Right ventricle myocardium inferior (tissue), 1 donor: ENCODE data around the gene KIF1C. TPM values are rescaled to one million over a fixed set of nuclear protein-coding genes. Genes with fewer than 3 reads are reported as not detected.
A peak's percentile ranks its signal among the peaks of the same experiment; 100 is the strongest.
"Not testable (repeated sequence)": the region's sequence is repeated elsewhere in the genome, so short reads cannot be mapped to it uniquely, and the experiment has no call there.

Experiments
- ATAC-seq: fragments of 200-7000 bp; cut with Tn5 transposase; one replicate; pipeline ENCODE4 v1.9.1; 2020; ENCODE audit warnings: mild to moderate bottlenecking, moderate library complexity
- DNase-seq: peaks from one replicate; pipeline ENCODE4 v3.0.0; 2021; ENCODE audit errors: missing footprints
- intact Hi-C: fragments of 100-400 bp; cut with DNase I; formaldehyde crosslinking; loops from one replicate; pipeline ENCODE4 v1.11.0; 2022
- total RNA-seq: library from RNA; stranded (reverse); fragmentation: NEBNext Ultra II Directional; extraction: Animal tissue kit (Norgen Biotek cat#: 25700); gene quantifications from one replicate; pipeline ENCODE4 v1.2.1, GENCODE V29; 2021
- donor health status: DM: no; HTN: yes; CAD: no; lungs with severe emphysema.

Gene KIF1C
- total RNA-seq, 1 donor from 2014 or later = 708 TPM

DNA sequence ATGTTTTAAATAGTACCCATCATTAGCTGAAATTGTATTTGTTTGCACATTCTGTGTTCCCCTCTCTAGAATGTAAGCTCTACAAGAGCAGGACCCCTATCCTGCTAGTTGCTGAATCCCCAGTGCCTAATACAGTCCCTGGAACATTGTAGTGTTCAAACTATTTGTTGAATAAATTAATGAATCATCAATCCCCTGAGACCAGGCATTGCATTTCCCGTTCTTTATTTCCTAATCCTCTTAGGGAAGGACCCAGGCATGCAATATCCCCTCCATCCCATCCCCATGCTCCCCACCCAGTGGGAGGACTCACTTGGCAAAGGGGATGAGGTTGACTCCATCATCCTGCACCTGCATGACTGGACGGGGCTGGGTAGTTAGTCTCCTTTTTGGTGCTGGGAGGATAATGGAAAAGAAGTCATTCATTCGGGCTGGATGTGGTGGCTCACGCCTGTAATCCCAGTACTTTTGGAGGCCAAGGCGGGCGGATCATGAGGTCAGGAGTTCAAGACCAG, 3.6 kb upstream of the KIF1C start:
- intact Hi-C loops = no loop called here
- ATAC-seq (no peak), DNase-seq (no peak)

DNA sequence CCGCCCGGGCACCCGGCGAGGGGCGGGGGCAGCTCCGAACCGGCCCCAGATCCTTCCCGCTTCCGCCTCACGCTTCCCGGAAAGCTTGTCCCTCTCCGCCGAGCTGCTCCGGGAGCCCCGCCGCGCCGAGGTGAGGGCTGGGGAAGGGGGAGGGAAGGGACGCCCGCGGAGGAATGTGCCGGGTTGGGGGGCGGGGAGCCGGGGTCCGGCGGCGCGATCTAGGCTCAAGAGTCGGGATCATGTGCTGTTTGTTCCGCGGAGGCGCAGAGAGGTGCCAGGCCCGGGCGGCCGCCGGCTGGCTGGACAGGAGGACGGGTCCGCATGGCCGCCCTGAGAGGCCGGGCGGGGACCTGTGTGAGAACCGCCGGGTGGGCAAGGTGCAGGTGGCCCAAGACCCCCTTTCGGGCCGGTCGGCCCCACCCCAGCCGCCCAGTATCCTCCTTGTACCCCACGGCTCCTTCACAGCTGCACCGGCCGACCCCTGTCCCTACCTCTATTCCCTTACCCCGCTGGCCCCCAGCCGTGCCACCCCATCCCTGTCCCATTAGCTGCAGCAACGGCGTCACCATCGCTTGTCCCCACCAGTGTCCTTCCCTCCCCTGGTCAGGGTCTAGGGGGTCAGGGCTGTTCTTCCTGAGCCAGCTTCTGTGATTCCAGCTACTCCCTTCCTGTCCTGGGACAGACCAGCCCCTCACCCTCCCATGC, 429 bp downstream of the KIF1C start:
- intact Hi-C loops = no loop called here
- ATAC-seq (peak; percentile 6), DNase-seq (peak; percentile 80)

DNA sequence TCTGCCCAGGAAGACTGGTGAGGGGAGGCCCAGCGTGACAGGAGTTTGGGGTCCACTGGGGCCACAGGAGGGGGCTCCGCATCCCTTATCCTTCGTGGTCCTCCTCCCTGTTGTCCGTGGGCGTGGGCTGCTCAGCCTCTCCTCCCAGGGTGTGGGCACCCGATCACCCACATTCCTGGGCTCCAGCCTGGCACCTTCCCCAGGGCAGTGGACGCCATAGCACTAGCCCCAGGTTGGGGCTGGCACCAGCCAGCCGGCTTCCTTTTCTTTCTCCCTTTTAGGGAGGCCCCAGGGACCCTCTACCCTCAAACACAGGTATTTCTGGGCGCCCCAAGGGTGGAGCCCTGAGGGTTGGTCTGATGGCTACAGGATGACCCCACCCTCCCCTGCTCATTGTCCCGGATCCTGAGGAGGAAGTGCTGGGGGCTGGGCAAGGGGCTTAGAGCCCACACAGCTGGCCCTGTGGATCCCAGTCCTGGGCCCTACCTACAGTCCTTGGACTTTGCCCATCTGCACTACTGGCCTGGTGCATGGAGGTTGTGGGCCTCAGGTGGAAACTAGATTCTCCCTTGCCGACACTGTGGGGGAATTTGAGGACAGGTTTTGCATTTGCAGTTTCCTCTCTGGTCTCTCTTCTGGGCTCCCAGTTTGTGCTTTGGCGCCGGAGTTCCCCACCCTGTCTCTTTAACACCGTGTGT, 1.1 kb downstream of the KIF1C start:
- intact Hi-C loops = no loop called here
- no peak for ATAC-seq
- no peak for DNase-seq

DNA sequence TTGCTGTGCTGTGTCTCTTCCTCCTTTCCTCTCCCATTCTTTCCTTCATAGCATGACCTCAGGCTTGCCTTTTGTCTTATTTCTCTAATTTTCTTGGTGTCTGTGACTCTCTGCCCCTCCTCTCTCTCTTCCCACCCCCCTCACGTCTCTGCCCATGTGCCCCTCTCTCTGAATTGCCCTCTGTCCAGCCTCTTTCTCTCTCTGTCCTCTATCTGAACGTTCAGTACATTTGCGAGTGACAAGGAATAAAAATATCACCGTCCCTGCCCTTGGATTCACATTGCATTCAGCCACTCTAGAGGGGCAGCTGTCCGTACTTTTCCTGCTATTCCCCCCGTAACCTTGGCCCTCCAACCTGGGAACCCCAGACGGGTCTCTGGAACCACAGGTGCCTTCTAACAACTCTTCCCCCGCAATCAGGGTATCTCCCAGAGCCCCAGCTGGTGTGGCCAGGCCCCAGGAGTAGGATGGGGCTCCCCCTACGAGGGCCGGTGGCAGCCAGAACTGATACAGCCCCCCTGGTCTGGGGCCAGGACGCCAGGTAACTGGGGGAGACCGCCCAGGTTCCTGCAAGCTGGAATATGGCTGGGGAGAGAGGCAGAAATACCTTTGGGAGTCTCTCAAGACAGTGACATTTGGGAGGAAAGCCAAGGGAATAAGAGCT, 1.8 kb downstream of the KIF1C start:
- DNase-seq = no peak
- intact Hi-C loops = no loop called here
- peak; percentile 14 for ATAC-seq

DNA sequence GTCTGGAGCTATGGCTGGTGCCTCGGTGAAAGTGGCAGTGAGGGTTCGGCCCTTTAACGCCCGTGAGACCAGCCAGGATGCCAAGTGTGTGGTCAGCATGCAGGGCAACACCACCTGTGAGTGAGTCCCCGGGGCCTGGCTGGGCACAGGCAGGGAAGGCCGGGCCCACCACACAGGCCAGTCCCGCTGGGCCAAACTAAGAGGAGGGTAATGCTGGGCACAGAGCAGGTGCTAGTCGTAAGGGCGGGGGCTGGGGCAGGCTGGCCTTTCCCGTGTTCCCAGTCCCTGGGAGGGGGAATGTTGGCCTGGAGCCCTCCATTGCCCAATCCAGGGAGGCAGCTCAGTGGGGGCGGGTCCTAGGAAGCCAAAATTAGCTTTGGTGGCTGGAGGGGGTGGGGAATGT, 2.5 kb downstream of the KIF1C start:
- ATAC-seq (peak; percentile 63), DNase-seq (peak; percentile 91)
- intact Hi-C loops = no loop called here

DNA sequence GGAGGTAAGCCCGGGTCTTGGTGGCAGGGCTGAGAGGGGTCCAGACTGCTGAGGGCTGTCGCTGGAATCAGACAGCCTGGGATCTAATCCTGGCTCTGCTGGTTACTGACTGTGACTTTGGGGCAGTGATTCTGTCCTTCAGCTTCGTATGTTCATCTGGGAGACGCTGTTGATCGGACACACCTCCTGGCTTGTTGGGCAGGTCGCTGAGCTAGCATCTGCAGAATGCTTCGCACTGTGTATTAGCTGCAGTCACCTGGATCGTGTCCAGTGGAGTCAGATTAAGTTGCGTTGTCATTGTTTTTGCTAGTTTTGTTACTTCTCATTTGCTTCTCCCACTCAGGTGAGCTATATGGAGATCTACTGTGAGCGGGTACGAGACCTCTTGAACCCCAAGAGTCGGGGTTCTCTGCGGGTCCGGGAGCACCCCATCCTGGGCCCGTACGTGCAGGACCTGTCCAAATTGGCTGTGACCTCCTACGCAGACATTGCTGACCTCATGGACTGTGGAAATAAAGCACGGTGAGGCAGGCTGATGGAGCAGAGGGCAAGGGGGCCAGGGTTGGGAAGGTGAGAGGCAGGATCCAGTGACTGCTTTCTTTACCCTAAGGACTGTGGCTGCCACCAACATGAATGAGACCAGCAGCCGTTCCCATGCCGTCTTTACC, 4.5 kb downstream of the KIF1C start:
- ATAC-seq (no peak), DNase-seq (no peak)
- intact Hi-C loops = no loop called here

DNA sequence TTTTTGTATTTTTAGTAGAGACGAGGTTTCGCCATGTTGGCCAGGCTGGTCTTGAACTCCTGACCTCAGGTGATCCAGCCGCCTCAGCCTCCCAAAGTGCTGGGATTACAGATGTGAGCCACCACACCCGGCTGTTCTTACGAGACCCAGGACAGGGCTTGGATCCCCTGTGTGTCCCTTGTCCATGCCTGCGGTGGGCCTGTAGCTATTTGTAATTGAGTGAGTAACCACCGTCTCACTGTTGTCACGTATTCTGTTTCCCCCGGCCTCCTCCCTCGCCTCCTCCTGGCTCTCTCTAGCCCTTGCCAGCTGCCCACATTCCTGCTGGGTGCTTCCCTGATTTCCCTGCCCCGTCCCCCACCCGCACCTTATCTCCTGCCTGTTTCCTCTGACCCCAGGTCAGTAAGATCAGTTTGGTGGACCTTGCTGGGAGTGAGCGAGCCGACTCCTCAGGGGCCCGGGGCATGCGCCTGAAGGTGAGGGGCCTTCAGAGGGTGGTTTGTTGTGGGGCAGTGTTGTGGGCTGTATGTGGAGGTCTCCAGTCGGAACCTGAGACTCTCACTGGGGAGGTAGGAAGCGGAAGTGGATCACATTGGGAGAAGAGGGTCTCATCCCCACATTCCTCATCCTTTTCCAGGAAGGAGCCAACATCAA, 5.6 kb downstream of the KIF1C start:
- no peak for ATAC-seq
- DNase-seq = no peak
- intact Hi-C loops = no loop called here

DNA sequence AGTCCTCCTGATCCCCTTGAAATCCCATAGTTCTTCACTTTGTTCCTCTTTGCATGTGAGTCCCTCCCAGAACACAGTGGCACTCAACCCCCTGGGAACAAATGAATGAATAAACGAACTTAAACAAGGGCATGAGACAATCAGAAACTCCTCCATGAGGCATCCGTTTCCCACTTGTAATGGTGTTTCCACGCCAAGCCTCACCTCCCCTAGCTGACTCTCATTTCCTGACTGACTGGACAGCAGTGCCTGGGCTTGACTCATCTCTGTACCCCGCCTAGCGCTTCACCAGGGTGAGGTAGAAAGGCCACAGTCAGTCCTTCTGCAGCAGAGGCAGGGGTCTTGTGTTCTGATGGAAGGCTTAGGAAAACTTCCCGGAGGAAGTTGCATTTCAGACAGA, 14.2 kb downstream of the KIF1C start:
- intact Hi-C loops = no loop called here
- no peak for DNase-seq
- ATAC-seq = no peak

DNA sequence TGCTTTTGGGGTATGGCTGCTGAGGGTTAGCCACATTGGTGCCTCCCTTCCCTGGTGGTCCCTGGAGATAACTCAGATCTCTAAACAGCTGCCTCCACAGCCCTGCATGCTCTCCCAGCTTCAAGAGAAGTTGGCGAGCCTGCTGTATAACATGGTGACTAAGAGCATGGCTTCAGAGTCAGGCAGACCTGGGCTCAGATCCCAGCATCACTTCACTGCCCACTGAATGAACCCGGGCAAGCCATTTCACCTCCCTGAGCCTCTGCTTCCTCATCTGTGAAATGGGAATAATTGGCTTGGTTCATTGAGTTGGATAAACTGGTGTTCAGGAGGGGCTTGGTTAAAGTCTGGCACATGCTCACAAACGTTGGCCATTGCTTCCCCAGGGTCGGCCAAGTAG, 16.6 kb downstream of the KIF1C start:
- intact Hi-C loops = no loop called here
- DNase-seq = no peak

DNA sequence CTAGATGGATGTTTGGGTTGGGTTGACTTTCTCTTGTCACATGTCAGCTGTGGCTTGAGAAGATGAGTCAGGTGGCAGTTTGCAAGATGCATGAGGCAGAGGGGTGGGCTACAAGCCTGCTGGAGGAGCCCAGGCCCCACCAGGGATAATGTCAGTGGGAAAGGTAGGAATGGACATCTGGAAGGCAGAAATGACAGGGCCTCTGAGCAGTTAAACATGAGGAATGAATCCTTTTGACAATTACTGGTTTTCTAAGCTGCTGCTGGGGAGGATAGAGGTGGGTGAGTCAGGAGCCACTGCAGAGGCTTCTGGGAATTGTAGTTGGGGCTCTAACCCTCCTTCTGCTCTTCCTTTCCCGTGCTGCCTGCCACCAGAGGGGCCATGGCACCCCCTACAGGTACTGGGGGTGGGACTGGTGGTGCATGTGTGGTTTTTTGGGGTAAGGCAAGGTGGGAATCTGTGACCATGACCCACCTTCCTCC, 21.8 kb downstream of the KIF1C start:
- DNase-seq (no peak), ATAC-seq (no peak)
- intact Hi-C loops = no loop called here

More for the DNA sequence above, 16.6 kb downstream of the KIF1C start:
- ATAC-seq = no peak

DNA sequence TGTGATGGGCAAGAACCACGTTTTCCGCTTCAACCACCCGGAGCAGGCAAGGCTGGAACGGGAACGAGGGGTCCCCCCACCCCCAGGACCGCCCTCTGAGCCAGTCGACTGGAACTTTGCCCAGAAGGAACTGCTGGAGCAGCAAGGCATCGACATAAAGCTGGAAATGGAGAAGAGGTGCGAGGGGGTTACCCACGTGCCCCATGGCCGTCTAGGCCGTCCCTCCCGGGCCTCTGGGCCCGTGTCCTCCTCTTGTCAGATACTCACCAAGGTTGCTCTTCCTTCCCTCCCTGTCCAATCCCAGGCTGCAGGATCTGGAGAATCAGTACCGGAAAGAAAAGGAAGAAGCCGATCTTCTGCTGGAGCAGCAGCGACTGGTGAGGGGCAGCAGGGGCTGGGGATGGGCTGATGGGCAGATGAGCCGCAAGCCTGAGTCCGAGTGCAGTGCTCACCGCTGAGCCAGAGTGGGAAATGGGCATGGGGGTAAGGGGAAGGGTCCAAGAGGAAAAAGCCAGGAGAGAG, 22.8 kb downstream of the KIF1C start:
- ATAC-seq (no peak), DNase-seq (no peak)
- intact Hi-C loops = no loop called here

DNA sequence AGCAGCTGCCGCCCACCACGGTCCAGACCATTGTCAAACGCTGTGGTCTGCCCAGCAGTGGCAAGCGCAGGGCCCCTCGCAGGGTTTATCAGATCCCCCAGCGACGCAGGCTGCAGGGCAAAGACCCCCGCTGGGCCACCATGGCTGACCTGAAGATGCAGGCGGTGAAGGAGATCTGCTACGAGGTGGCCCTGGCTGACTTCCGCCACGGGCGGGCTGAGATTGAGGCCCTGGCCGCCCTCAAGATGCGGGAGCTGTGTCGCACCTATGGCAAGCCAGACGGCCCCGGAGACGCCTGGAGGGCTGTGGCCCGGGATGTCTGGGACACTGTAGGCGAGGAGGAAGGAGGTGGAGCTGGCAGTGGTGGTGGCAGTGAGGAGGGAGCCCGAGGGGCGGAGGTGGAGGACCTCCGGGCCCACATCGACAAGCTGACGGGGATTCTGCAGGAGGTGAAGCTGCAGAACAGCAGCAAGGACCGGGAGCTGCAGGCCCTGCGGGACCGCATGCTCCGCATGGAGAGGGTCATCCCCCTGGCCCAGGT, 24.5 kb downstream of the KIF1C start:
- intact Hi-C loops = no loop called here
- ATAC-seq (no peak), DNase-seq (no peak)

DNA sequence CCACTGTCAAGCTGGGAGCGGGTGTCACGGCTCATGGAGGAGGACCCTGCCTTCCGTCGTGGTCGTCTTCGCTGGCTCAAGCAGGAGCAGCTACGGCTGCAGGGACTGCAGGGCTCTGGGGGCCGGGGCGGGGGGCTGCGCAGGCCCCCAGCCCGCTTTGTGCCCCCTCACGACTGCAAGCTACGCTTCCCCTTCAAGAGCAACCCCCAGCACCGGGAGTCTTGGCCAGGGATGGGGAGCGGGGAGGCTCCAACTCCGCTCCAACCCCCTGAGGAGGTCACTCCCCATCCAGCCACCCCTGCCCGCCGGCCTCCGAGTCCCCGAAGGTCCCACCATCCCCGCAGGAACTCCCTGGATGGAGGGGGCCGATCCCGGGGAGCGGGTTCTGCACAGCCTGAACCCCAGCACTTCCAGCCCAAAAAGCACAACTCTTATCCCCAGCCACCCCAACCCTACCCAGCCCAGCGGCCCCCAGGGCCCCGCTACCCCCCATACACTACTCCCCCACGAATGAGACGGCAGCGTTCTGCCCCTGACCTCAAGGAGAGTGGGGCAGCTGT, 25.9 kb downstream of the KIF1C start:
- DNase-seq (no peak), ATAC-seq (peak; percentile 11)
- intact Hi-C loops = no loop called here

DNA sequence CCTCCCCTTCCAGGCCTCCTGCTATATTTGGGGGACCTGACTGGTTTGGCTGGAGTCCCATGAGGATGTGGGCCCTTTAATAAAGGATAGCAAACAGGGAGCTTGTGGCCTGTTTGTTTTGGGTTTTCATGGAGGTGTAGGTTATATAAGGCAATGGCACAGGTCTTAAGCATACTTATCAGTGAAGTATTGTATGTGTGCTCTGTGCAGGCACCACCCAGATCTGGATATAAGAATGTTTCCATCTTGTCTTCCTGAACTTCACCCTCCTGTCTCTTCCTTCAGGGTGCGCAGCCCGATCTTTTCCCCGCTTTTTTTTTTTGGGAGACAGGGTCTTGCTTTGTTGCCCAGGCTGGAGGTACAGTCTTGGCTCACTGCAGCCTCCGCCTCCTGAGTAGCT, 26.9 kb downstream of the KIF1C start:
- ATAC-seq (no peak), DNase-seq (no peak)
- intact Hi-C loops = no loop called here

DNA sequence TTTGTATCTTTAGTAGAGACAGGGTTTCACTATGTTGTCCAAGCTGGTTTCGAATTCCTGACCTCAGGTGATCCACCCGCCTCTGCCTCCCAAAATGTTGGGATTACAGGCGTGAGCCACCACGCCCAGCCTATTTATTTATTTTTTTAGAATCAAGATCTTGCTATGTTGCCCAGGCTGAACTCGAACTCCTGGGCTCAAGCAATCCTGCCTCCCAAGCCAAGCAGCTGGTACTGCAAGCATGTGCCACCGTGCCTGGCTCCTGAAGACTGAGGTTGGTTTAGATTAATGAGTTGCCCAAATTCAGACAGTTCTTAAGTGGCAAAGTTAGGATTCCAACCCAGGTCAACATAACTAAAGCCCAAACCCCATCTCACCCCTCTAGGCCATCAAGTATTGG, 29.5 kb downstream of the KIF1C start:
- intact Hi-C loops = no loop called here
- ATAC-seq (no peak), DNase-seq (no peak)

DNA sequence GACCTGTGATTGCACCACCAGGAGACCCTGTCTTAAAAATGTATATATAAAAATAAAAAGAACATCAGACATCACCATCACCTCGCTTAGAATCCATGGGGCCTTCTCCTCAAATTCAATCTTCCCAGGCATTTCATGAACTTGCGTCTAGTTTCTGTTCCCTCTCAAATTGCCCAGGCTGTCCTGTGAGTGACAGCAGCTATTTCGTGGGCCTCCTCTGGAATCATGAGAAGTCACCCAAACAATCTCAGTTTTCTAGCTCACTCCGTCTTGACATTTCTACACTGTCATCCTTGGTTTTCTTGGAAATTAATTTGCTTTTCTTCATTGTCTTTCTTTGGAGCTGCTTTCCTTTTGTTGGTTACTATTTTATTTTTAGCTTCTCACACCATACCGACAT, 30.2 kb downstream of the KIF1C start:
- intact Hi-C loops = no loop called here
- DNase-seq (no peak), ATAC-seq (no peak)

DNA sequence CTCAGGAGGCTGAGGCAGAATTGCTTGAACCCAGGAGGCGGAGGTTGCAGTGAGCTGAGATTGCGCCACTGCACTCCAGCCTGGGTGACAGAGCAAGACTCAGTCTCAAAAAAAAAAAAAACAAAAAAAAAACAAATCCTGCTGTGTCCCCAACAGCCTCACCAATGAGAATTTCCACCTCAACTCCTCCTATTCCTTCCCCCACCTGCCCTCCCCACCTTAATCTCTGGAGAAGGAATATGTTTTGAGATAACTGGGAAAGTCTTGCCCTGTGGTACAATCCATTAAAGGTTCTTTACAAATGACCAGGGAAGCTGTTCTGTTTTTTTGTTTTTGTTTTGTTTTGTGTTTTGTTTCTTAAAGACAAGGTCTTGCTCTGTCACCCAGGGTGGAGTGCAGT, 32.4 kb downstream of the KIF1C start:
- ATAC-seq, DNase-seq, intact Hi-C loops: not testable (repeated sequence)
